GM19324 (cell line): Measurements from ENCODE around the gene INPP5J.
"Not testable (repeated sequence)": the region's sequence is repeated elsewhere in the genome, so short reads cannot be mapped to it uniquely, and the experiment has no call there.

Experiments
- ATAC-seq: cut with Tn5 transposase; IDR thresholded peaks from one replicate; pipeline ENCODE4 v1.9.1; 2021; ENCODE audit warnings: mild to moderate bottlenecking, moderate library complexity; ENCODE audit not compliant: unreplicated experiment, low FRiP score

Gene INPP5J

GRCh38 chr22:31122532-31123291 is at the start of gene INPP5J:
INPP5J (plus strand) TSS chr22:31122966; CDS start chr22:31123015, 49 bp downstream.
- no peak for ATAC-seq

DNA sequence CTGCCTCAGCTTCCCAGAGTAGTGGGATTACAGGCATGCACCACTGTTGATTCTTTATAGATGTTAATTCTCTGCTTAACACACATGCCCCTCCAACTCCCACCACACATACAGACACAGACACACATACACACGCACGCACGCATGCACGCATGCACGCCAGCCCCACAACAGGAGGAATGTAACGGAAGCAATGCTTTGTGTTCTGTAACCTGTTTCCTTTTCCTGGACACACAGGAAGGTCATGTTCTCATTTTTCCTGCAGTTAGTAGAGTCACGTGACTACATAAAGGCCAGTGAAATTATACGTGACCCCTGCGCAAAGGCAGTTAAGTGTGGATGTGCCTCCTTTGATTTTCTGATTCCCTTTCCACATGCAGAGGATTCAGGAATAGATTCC is 49.6 kb upstream of the INPP5J start:
- not testable (repeated sequence) for ATAC-seq

GRCh38 chr22:31073545-31074145 is 49.1 kb upstream of the INPP5J start:
- ATAC-seq, result not testable (repeated sequence)

DNA sequence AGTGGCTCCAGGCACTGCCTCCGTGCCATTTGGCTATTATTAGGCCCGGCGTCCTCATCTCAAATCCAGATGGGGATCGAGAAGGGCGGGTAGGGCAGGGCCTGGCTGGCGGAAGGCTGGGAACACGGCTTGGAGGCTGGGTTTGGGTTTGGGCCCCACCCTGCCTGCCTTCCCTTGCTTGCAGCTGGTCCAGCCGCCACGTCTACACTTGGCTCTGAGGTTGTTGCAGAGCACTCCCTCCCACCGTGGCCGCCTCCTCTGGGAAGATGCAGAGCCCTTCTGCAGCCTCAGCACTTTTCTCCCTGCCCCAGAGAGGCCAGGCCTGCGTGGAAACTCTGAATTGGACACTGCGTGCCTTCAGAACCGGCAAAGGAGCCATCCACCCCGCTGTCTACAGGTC is 46.8 kb upstream of the INPP5J start:
- ATAC-seq, result no peak

- no peak for ATAC-seq
These were observed 45.1 kb upstream of the INPP5J start for GRCh38 chr22:31077681-31078080.

DNA sequence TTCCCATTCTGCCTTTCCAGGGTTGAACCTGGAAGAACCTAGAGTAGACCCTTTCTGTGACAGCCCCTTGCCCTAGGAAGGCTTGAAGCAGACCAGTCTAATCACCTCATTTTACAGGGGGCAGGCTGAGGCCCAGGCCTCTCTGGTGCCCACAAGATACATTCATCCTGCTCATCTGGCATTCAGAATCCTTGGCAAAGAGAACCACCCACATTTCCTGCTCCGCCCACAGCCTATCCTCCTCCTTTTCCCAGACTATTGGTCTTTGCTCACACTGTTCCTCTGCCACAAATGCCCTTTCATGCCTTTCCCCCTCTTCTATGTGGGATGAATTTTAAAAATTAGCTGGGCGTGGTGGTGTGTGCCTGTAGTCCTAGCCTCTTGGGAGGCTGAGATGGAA is 44.4 kb upstream of the INPP5J start:
- ATAC-seq, result not testable (repeated sequence)

DNA sequence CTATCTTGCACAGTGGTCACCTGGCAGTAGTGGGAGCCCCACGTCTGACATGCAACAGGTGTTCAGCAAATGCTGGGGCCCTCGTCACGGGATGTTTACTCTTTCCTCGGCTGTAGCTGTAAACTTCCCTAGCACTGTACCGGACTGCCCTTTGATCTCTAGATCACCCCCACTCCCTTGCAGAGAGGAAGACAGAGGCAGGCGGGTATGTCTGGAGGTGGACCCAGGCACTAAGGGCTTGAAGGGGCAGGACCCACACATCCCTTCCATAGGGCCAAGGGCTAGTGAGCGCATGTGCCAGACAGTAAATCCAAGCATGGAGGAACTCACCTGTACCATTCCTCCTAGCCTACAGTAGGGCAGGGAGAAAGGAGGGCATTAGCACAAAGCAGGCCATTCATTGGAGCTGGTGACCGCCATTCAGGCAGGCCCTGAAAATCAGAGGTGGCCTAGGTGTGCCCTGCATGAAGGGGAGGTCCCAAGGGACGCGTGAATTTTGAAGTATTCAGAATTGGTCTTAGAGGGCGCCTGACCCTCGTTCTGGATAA is 43.6 kb upstream of the INPP5J start:
- ATAC-seq, result no peak

DNA sequence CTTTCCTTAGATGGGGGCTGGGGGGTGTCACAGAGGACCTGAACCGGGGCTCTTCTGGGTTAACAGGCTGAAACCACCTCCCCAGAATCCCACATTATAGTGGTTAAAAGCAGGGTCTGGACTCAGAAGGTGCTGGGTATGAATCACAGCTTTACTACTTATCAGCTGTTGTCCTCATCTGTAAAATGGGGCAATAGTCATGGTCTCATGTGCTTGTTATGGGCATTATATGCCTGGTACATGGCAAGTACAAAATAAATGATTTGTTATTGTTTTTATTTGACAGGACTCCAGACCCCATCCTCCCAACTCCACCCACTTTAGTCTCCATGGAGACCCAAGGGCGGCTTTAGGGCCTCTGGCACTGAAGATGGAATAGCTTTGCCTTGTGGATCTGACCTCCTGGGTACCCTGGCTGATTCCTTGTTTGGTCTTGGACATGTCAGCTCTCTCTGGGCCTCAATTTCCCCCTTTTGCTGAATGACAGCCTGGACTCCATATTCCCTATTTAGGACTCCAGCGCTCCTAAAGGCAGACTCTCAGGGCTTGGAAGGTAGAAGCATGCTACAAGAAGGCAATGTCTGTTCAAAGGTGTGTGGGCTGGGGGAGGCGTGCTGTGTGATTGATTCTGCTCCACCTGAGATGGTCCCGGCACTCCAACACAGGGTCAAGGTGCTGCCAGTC is 42.5 kb upstream of the INPP5J start:
- ATAC-seq, result no peak

GRCh38 chr22:31080848-31081649 is 41.7 kb upstream of the INPP5J start, which contains the start of gene SMTN:
SMTN (plus strand) TSS chr22:31081318; CDS start chr22:31083259, 1,941 bp downstream.
- ATAC-seq, result peak; percentile 58

GRCh38 chr22:31081963-31082605 is 40.7 kb upstream of the INPP5J start:
- no peak for ATAC-seq

DNA sequence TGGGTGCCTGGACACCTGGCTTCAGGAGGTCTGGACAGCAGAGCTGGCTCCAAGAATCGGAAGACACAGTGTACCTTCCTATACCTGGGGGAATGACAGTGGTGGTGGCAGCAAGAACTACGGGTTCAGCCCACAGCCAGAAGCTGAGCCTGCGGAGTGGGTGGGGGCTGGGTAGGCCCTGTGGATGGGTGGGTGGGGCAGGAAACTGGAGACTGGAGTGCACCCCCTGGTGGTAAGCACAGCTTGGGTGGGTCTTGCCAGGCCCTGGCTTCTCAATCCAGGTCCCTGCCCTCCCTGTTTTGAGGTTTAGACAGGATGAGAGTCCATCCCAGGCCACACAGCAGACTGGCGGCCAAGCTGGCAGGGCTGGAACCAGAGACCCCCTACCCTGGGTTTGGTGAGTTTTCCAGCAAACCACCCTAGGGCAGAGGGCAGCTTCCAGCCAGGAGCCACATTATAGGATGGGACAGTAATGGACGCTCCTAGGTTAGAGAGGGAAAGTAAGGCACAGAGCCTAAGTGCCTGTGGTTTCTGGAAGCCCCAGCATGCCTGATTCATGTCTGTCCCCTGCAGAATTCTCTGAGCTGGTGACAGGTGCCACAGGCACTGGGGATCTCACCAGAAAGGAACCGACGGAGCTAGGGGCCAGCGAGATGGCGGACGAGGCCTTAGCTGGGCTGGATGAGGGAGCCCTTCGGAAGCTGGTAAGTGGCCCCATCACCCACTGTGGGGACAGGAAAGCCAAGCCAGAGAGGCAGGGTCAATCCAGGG is 40.0 kb upstream of the INPP5J start:
- ATAC-seq, result no peak

DNA sequence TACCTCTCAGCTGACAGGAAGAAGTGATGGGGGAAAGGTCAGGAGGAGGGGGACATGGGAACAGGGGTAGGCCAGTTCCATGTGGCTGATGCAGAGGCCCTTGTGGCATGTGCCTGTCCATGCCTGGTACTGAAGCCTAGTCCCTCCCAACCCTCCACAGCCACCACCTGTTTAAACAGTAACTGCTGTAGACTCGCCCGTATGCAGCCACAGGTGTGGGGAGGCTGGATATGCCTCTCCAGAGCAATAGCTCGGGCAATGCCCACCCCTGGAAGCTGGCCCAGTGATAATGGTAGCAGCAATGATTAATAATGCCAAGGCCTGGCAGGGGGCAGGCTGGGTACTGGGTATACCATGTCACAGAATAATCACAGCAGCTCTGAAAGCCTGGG is 39.4 kb upstream of the INPP5J start:
- ATAC-seq, result no peak

DNA sequence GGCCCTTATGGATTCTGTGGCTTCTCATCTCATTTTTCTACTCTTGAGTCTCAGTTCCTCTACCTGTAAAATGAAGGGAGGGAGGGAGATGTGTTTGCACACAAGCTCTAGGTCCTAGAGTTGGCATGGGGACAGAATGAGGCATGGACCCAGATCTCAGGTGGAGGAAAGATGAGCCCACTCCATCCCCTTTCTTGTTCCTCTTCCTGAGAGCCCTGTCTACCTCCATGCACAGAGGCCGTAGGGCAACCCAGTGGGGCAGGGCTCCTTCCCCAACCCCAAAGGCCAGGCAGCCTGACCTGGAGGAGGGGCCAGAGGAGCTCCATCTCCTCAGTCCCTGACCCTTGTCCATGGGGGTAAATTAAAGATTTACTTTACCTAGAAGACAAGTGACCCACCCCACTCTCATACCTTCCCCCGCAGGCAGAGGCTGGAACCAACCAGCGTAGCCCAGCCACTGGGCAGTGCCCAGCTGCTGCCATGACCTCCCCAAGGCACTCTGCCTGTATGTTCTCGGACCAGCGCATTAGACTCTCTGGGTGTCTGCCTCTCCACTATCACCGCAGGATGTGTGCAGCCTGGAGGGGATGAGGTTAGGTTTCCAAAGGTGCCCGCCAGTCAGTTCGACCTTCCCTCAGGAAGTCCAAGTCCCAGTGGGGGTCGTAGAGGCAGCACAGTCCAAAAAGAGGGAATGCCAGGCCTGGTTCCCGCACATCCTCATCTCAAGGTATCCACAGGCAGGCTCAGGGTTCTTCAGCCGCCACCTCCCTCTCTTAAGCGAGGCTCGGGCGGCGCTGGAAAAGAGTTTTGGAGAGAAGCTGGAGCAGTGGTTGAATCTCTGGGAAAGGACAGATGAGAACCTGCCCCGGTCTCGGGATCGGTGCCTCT is 38.6 kb upstream of the INPP5J start:
- peak; percentile 6 for ATAC-seq

DNA sequence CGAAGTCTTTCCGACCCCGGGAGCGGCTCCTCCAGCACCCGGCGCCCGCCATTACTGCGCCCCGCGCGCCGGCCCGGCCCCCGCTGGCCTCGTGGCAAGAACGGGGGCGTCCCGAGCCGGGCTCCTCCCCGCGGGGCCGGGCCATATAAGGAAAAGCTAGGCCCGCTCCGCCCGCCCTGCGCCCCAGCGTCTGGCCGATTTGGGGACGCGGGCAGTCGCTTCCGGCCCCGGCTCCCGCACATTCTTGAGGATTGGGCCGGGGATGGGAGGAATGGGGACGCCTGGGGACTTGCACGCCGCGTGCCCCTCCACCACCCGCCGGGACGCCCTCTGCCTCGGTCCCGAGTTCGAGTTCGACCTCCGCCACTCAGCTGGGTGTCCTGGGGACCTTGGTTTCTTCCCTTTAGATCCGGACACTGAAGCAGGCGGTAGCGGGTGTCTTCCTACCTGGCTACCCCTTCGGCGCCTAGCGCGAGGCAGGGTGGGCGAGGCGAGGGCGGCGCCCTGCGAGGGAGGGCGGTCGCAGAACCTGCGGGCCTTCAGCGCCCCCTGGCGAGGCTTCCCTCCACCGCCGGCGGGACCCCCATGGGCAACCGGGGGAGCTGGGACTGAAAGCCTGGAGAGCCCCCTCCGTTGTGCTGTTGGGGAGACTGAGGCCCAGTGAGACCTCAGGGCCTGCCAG is 37.8 kb upstream of the INPP5J start:
- peak; percentile 58 for ATAC-seq

- ATAC-seq, result no peak
These were observed 37.3 kb upstream of the INPP5J start for GRCh38 chr22:31085493-31085824.

- ATAC-seq, result no peak
These were observed 36.8 kb upstream of the INPP5J start for GRCh38 chr22:31085928-31086327.

- no peak for ATAC-seq
These were observed 35.9 kb upstream of the INPP5J start for GRCh38 chr22:31086703-31087330.
